GM21381 (cell line): ENCODE data around the gene ABCA13.
"Not testable (repeated sequence)": the region's sequence is repeated elsewhere in the genome, so short reads cannot be mapped to it uniquely, and the experiment has no call there.

Experiments used
- ATAC-seq: cut with Tn5 transposase; IDR thresholded peaks from one replicate; pipeline ENCODE4 v1.9.1; 2021; ENCODE audit warnings: mild to moderate bottlenecking, moderate library complexity; ENCODE audit not compliant: unreplicated experiment

ABCA13 gene, protein sequence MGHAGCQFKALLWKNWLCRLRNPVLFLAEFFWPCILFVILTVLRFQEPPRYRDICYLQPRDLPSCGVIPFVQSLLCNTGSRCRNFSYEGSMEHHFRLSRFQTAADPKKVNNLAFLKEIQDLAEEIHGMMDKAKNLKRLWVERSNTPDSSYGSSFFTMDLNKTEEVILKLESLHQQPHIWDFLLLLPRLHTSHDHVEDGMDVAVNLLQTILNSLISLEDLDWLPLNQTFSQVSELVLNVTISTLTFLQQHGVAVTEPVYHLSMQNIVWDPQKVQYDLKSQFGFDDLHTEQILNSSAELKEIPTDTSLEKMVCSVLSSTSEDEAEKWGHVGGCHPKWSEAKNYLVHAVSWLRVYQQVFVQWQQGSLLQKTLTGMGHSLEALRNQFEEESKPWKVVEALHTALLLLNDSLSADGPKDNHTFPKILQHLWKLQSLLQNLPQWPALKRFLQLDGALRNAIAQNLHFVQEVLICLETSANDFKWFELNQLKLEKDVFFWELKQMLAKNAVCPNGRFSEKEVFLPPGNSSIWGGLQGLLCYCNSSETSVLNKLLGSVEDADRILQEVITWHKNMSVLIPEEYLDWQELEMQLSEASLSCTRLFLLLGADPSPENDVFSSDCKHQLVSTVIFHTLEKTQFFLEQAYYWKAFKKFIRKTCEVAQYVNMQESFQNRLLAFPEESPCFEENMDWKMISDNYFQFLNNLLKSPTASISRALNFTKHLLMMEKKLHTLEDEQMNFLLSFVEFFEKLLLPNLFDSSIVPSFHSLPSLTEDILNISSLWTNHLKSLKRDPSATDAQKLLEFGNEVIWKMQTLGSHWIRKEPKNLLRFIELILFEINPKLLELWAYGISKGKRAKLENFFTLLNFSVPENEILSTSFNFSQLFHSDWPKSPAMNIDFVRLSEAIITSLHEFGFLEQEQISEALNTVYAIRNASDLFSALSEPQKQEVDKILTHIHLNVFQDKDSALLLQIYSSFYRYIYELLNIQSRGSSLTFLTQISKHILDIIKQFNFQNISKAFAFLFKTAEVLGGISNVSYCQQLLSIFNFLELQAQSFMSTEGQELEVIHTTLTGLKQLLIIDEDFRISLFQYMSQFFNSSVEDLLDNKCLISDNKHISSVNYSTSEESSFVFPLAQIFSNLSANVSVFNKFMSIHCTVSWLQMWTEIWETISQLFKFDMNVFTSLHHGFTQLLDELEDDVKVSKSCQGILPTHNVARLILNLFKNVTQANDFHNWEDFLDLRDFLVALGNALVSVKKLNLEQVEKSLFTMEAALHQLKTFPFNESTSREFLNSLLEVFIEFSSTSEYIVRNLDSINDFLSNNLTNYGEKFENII (N-terminal part only)

DNA sequence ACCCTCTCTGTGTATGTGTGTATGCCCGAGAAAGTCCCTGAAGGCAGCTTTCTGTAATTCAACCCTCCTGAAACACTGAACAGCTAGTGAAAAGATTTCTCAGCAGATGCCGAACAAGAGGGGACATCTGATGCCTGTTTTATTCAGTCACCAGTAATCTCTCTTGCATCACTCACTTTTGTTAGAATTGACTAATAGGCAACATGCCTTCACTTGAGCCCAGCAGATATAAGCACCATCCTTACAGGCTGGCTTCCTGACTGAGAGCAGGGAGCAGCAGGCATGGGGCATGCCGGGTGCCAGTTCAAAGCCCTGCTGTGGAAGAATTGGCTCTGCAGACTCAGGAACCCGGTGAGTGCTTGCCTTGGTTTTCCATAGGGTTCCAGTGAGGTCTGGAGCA lies at the start of gene ABCA13:
Gene ABCA13 (plus strand): TSS at position 257 of the 400 bp plus-strand sequence. CDS start 26 bp downstream, at position 283.
- ATAC-seq: no peak

GRCh38 chr7:48126037-48126436 lies 45.2 kb upstream of the ABCA13 start:
- ATAC-seq: no peak

GRCh38 chr7:48130658-48131108 lies 40.6 kb upstream of the ABCA13 start:
- ATAC-seq: no peak

DNA sequence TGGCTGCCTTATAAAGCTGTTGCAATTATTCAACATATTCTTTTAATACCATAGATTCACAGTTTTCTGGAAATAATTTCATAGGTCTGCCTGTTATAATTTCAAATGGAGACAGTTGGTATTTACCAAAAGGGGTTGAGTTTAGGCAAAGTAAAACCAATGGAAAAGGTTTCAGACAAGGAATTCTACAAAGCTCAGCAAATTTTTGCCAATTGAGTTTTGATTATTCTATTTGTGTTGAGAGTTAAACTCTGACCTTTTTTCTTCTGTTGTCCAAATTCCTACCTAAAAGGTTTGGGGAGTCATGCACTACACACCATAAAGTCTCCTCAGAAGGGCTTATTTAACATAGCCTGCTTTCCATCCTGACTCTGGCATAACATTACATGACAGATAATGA lies 38.5 kb upstream of the ABCA13 start:
- ATAC-seq: no peak

- ATAC-seq: no peak
Measured at GRCh38 chr7:48139459-48139858, 31.8 kb upstream of the ABCA13 start.

GRCh38 chr7:48140001-48140681 lies 31.1 kb upstream of the ABCA13 start:
- no peak for ATAC-seq

DNA sequence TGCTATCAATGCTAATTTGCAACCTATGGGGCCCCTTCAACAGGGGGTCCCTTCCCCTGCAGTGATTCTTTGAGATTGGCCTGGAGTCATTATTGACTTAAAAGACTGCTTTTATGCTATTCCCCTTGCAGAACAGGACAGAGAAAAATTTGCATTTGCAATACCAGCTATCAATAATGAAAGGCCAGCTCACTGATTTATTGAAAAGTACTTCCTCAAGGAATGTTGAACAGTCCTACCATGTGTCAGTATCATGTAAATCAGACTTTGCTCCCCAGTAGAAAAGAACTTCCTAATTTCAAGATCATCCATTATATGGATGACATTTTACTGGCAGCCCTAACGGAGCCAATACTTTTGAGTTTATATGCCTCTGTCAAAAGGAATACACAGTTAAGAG lies 29.7 kb upstream of the ABCA13 start:
- no peak for ATAC-seq

- no peak for ATAC-seq
Measured at GRCh38 chr7:48144291-48144768, 26.9 kb upstream of the ABCA13 start.

DNA sequence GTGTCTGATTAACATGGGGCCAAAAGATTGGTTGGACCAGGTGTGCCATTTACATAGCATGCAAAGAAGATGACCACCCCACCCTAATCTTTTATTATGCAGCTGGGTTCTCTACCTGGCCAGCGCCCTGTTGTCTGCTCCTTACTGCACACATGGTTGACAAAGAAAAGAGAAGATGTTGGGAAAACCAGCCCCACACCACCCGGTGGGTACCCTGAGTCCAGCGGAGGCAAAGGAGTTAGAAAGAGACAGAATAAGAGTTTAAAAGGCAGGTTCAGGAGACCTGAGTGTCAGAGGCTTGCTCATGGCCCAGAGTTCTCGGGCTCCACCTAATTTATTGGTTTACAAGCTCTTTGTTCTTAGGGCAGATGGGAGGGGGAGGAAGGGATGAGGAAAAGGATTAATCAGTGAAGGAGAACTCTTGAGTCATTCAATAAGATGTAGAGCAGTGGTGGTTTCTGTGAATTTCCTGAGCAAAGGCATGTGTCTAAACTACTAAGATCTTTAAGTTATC lies 24.1 kb upstream of the ABCA13 start:
- ATAC-seq: no peak

GRCh38 chr7:48147690-48148089 lies 23.6 kb upstream of the ABCA13 start:
- ATAC-seq: not testable (repeated sequence)

- ATAC-seq: no peak
Measured at GRCh38 chr7:48148311-48148710, 22.9 kb upstream of the ABCA13 start.

GRCh38 chr7:48149058-48149457 lies 22.2 kb upstream of the ABCA13 start:
- ATAC-seq: no peak

DNA sequence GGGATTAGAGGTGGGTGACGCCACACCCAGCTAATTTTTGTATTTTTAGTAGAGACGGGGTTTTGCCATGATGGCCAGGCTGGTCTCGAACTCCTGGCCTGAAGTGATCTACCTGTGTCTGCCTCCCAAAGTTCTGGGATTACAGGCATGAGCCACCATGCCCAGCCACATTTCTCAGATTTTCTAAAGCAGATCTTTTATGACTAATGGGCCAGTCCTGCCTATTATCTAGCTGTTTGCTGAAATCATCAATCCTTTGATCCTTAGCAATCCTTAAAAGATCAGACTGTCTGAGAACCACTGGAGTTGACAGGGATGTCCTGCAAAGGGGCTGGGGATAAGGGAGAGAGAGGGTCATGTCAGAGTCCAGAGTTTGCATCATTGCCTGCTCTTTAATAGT lies 21.2 kb upstream of the ABCA13 start:
- no peak for ATAC-seq

- no peak for ATAC-seq
Measured at GRCh38 chr7:48154792-48155413, 16.4 kb upstream of the ABCA13 start.

GRCh38 chr7:48158404-48158803 lies 12.9 kb upstream of the ABCA13 start:
- ATAC-seq: no peak

- no peak for ATAC-seq
Measured at GRCh38 chr7:48161407-48162125, 9.7 kb upstream of the ABCA13 start.

GRCh38 chr7:48165157-48165556 lies 6.1 kb upstream of the ABCA13 start:
- ATAC-seq: no peak

GRCh38 chr7:48168159-48168558 lies 3.1 kb upstream of the ABCA13 start:
- no peak for ATAC-seq

- no peak for ATAC-seq
Measured at GRCh38 chr7:48170506-48170905, 752 bp upstream of the ABCA13 start.
